HEK293 (cell line): ENCODE measurements around the gene AR.

ENCODE experiments used
- CTCF ChIA-PET: fragments of 350-600 bp; formaldehyde crosslinking; extraction: SDS; loops from one replicate; lab custom pipeline; 2021; ENCODE audit warnings: antibody characterized with exemption; lab: Yijun Ruan, JAX
- POLR2A ChIA-PET: fragments of 300-600 bp; formaldehyde crosslinking; extraction: SDS; loops from one replicate; lab custom pipeline; 2020; ENCODE audit warnings: antibody characterized with exemption, inconsistent platforms; lab: Yijun Ruan, JAX
- H3K27ac ChIP-seq: fragments of 200-500 bp; sonication (Bioruptor generic); 2 replicates; pipeline ENCODE4 v1.5.1; 2014; ENCODE audit warnings: low read depth, low read length, control low read depth, inconsistent platforms; ENCODE audit errors: extremely low read depth
- H3K36me3 ChIP-seq, 2 experiments: fragments of 200-500 bp in 1 of 2; sonication (Bioruptor generic) in 1 of 2; 1 replicate in 1 of 2; 2 replicates in 1 of 2; pipeline ENCODE4 v1.5.1; 2014 to 2017; ENCODE audit warnings: inconsistent platforms in 2 of 2, low read length in 2 of 2; ENCODE audit not compliant: control insufficient read depth in 2 of 2, insufficient read depth in 1 of 2
- H3K4me1 ChIP-seq: fragments of 200-500 bp; sonication (Bioruptor generic); 2 replicates; pipeline ENCODE4 v1.5.1; 2014; ENCODE audit warnings: mild to moderate bottlenecking, low read length, inconsistent platforms; ENCODE audit not compliant: control insufficient read depth, insufficient read depth
- H3K4me3 ChIP-seq: 2 replicates; pipeline ENCODE4 v1.5.1; 2011; ENCODE audit warnings: low read depth, mild to moderate bottlenecking, control low read depth, low read length, moderate library complexity
- H3K9me3 ChIP-seq: fragments of 200-500 bp; sonication (Bioruptor generic); 2 replicates; pipeline ENCODE4 v1.5.1; 2014; ENCODE audit warnings: low read depth, low read length, inconsistent platforms; ENCODE audit not compliant: control insufficient read depth, insufficient read depth
- GLIS2 ChIP-seq: fragments of 450-650 bp; formaldehyde crosslinking; IDR thresholded peaks from 2 replicates; pipeline ENCODE4 v1.5.1; 2016; ENCODE audit warnings: missing biosample characterization, missing genetic modification characterization
- HOXC10 ChIP-seq: sonication (generic); formaldehyde crosslinking; IDR thresholded peaks from 2 replicates; pipeline ENCODE4 v1.8.1; 2023; ENCODE audit warnings: mild to moderate bottlenecking, missing genetic modification reagents
- KLF10 ChIP-seq: fragments of 450-650 bp; IDR thresholded peaks from 2 replicates; pipeline ENCODE4 v1.5.1; 2018; ENCODE audit warnings: missing biosample characterization, mild to moderate bottlenecking, missing genetic modification characterization
- PBX3 ChIP-seq: sonication (generic); formaldehyde crosslinking; IDR thresholded peaks from 2 replicates; pipeline ENCODE4 v1.8.1; 2022; ENCODE audit warnings: mild to moderate bottlenecking, moderate library complexity, missing genetic modification reagents
- TCF7L2 ChIP-seq: IDR thresholded peaks from 2 replicates; pipeline ENCODE4 v1.6.1; 2011; ENCODE audit warnings: low read depth, mild to moderate bottlenecking, inconsistent platforms, low read length, moderate library complexity, borderline replicate concordance
- YY2 ChIP-seq: fragments of 450-650 bp; formaldehyde crosslinking; IDR thresholded peaks from 2 replicates; pipeline ENCODE4 v1.5.1; 2016; ENCODE audit warnings: missing biosample characterization, missing genetic modification characterization
- ZFP37 ChIP-seq: fragments of 450-650 bp; formaldehyde crosslinking; IDR thresholded peaks from 2 replicates; pipeline ENCODE4 v1.5.1; 2016; ENCODE audit warnings: missing biosample characterization, missing genetic modification characterization
- ZNF114 ChIP-seq: fragments of 450-650 bp; formaldehyde crosslinking; IDR thresholded peaks from 2 replicates; pipeline ENCODE4 v1.5.0; 2017; ENCODE audit warnings: missing biosample characterization, missing genetic modification characterization
- ZNF223 ChIP-seq: fragments of 450-650 bp; formaldehyde crosslinking; IDR thresholded peaks from 2 replicates; pipeline ENCODE4 v1.5.1; 2016; ENCODE audit warnings: missing biosample characterization, missing genetic modification characterization
- ZNF280D ChIP-seq: fragments of 450-650 bp; formaldehyde crosslinking; IDR thresholded peaks from 2 replicates; pipeline ENCODE4 v1.5.1; 2016; ENCODE audit warnings: missing biosample characterization, missing genetic modification characterization
- ZNF398 ChIP-seq: fragments of 450-650 bp; formaldehyde crosslinking; IDR thresholded peaks from 2 replicates; pipeline ENCODE4 v1.5.1; 2017; ENCODE audit warnings: missing biosample characterization, missing genetic modification characterization
- ZNF501 ChIP-seq: fragments of 450-650 bp; formaldehyde crosslinking; IDR thresholded peaks from 2 replicates; pipeline ENCODE4 v1.5.1; 2016; ENCODE audit warnings: missing biosample characterization, missing genetic modification characterization
- ZNF548 ChIP-seq: fragments of 450-650 bp; formaldehyde crosslinking; IDR thresholded peaks from 2 replicates; pipeline ENCODE4 v1.5.1; 2016; ENCODE audit warnings: missing biosample characterization, missing genetic modification characterization
- ZNF549 ChIP-seq: fragments of 450-650 bp; IDR thresholded peaks from 2 replicates; pipeline ENCODE4 v1.5.1; 2018; ENCODE audit warnings: missing biosample characterization, missing genetic modification characterization, mild to moderate bottlenecking, inconsistent platforms, moderate library complexity
- ZNF596 ChIP-seq: fragments of 450-650 bp; IDR thresholded peaks from 2 replicates; pipeline ENCODE4 v1.5.0; 2018; ENCODE audit warnings: missing biosample characterization, mild to moderate bottlenecking, missing genetic modification characterization, moderate library complexity
- ZNF610 ChIP-seq: fragments of 450-650 bp; formaldehyde crosslinking; IDR thresholded peaks from 2 replicates; pipeline ENCODE4 v1.5.1; 2016; ENCODE audit warnings: missing biosample characterization, missing genetic modification characterization, borderline replicate concordance
- ZNF776 ChIP-seq: fragments of 450-650 bp; formaldehyde crosslinking; IDR thresholded peaks from 2 replicates; pipeline ENCODE4 v1.5.0; 2017; ENCODE audit warnings: missing biosample characterization, missing genetic modification characterization, borderline replicate concordance
- ZNF830 ChIP-seq: fragments of 450-650 bp; IDR thresholded peaks from 2 replicates; pipeline ENCODE4 v1.5.0; 2018; ENCODE audit warnings: missing biosample characterization, missing genetic modification characterization, low read depth, mild to moderate bottlenecking, moderate library complexity
- ZSCAN16 ChIP-seq: fragments of 450-650 bp; formaldehyde crosslinking; IDR thresholded peaks from 2 replicates; pipeline ENCODE4 v1.5.1; 2016; ENCODE audit warnings: missing biosample characterization, missing genetic modification characterization
- TF ChIP-seq, protein P1 (sequence below): fragments of 450-650 bp; formaldehyde crosslinking; IDR thresholded peaks from 2 replicates; pipeline ENCODE4 v1.5.1; 2016; ENCODE audit warnings: missing biosample characterization, missing genetic modification characterization
- TF ChIP-seq, protein P2 (sequence below): fragments of 450-650 bp; formaldehyde crosslinking; IDR thresholded peaks from 2 replicates; pipeline ENCODE4 v1.5.1; 2017; ENCODE audit warnings: missing biosample characterization, missing genetic modification characterization
- TF ChIP-seq, protein P3 (sequence below): fragments of 450-650 bp; formaldehyde crosslinking; IDR thresholded peaks from 2 replicates; pipeline ENCODE4 v1.5.1; 2016; ENCODE audit warnings: missing biosample characterization, missing genetic modification characterization
- TF ChIP-seq, protein P4 (sequence below): fragments of 450-650 bp; formaldehyde crosslinking; IDR thresholded peaks from 2 replicates; pipeline ENCODE4 v1.5.1; 2016; ENCODE audit warnings: missing biosample characterization, missing genetic modification characterization

AR gene

GRCh38 chrX:67654301-67654700, 110.5 kb downstream of the AR start (continued):
- TF ChIP-seq, protein P1, sequence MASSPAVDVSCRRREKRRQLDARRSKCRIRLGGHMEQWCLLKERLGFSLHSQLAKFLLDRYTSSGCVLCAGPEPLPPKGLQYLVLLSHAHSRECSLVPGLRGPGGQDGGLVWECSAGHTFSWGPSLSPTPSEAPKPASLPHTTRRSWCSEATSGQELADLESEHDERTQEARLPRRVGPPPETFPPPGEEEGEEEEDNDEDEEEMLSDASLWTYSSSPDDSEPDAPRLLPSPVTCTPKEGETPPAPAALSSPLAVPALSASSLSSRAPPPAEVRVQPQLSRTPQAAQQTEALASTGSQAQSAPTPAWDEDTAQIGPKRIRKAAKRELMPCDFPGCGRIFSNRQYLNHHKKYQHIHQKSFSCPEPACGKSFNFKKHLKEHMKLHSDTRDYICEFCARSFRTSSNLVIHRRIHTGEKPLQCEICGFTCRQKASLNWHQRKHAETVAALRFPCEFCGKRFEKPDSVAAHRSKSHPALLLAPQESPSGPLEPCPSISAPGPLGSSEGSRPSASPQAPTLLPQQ (tag by site-specific recombination) = no peak
- no peak for TF ChIP-seq YY2 (tag by site-specific recombination)
- no peak for TF ChIP-seq ZNF596 (tag by site-specific recombination)
- TF ChIP-seq ZNF610 (tag by site-specific recombination) = no peak
- TF ChIP-seq ZNF830 = no peak
- no peak for TF ChIP-seq PBX3 (CRISPR knock-in tag)

DNA sequence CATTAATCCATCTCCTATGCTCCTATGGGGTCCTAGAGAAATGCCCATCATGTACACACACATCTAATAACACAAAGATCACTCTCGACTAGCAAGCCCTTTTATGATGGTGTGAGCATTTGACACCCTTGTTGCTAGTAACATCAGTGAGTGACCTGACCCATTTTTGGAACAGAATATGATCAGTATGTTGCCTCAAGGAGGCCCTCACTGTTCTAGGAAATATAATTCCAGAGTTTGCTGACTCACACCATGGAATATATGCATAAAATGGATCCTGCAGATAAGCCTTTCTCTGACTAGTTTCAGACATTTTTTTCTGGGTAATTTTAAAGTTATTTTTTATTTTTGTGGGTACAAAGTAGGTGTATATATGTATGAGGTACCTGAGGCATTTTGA, 121.8 kb downstream of the AR start:
- no peak for TF ChIP-seq ZNF548 (tag by site-specific recombination)
- TF ChIP-seq ZFP37 (tag by site-specific recombination) = no peak
- TF ChIP-seq ZNF501 (tag by site-specific recombination) = no peak
- TF ChIP-seq TCF7L2 = no peak
- no peak for TF ChIP-seq HOXC10
- no peak for TF ChIP-seq ZSCAN16
- no peak for TF ChIP-seq KLF10 (tag by site-specific recombination)
- TF ChIP-seq ZNF223 (tag by site-specific recombination) = no peak
- TF ChIP-seq, protein P2, sequence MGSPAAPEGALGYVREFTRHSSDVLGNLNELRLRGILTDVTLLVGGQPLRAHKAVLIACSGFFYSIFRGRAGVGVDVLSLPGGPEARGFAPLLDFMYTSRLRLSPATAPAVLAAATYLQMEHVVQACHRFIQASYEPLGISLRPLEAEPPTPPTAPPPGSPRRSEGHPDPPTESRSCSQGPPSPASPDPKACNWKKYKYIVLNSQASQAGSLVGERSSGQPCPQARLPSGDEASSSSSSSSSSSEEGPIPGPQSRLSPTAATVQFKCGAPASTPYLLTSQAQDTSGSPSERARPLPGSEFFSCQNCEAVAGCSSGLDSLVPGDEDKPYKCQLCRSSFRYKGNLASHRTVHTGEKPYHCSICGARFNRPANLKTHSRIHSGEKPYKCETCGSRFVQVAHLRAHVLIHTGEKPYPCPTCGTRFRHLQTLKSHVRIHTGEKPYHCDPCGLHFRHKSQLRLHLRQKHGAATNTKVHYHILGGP = no peak
- TF ChIP-seq, protein P3, sequence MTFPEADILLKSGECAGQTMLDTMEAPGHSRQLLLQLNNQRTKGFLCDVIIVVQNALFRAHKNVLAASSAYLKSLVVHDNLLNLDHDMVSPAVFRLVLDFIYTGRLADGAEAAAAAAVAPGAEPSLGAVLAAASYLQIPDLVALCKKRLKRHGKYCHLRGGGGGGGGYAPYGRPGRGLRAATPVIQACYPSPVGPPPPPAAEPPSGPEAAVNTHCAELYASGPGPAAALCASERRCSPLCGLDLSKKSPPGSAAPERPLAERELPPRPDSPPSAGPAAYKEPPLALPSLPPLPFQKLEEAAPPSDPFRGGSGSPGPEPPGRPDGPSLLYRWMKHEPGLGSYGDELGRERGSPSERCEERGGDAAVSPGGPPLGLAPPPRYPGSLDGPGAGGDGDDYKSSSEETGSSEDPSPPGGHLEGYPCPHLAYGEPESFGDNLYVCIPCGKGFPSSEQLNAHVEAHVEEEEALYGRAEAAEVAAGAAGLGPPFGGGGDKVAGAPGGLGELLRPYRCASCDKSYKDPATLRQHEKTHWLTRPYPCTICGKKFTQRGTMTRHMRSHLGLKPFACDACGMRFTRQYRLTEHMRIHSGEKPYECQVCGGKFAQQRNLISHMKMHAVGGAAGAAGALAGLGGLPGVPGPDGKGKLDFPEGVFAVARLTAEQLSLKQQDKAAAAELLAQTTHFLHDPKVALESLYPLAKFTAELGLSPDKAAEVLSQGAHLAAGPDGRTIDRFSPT (tag by site-specific recombination) = no peak
- no peak for TF ChIP-seq GLIS2 (tag by site-specific recombination)
- no peak for TF ChIP-seq ZNF398 (tag by site-specific recombination)
- no peak for TF ChIP-seq ZNF114 (tag by site-specific recombination)
- TF ChIP-seq ZNF549 = no peak
- TF ChIP-seq, protein P4, sequence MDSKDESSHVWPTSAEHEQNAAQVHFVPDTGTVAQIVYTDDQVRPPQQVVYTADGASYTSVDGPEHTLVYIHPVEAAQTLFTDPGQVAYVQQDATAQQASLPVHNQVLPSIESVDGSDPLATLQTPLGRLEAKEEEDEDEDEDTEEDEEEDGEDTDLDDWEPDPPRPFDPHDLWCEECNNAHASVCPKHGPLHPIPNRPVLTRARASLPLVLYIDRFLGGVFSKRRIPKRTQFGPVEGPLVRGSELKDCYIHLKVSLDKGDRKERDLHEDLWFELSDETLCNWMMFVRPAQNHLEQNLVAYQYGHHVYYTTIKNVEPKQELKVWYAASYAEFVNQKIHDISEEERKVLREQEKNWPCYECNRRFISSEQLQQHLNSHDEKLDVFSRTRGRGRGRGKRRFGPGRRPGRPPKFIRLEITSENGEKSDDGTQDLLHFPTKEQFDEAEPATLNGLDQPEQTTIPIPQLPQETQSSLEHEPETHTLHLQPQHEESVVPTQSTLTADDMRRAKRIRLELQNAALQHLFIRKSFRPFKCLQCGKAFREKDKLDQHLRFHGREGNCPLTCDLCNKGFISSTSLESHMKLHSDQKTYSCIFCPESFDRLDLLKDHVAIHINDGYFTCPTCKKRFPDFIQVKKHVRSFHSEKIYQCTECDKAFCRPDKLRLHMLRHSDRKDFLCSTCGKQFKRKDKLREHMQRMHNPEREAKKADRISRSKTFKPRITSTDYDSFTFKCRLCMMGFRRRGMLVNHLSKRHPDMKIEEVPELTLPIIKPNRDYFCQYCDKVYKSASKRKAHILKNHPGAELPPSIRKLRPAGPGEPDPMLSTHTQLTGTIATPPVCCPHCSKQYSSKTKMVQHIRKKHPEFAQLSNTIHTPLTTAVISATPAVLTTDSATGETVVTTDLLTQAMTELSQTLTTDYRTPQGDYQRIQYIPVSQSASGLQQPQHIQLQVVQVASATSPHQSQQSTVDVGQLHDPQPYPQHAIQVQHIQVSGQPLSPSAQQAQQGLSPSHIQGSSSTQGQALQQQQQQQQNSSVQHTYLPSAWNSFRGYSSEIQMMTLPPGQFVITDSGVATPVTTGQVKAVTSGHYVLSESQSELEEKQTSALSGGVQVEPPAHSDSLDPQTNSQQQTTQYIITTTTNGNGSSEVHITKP (tag by site-specific recombination) = no peak
- no peak for TF ChIP-seq ZNF280D (tag by site-specific recombination)
- TF ChIP-seq ZNF776 (tag by site-specific recombination) = no peak
- H3K27ac ChIP-seq = no peak overlapping the region
- H3K4me3 ChIP-seq = no peak overlapping the region
- no peaks in the 10 kb centered on the region for H3K4me1 ChIP-seq
- no peaks in the 10 kb centered on the region for H3K9me3 ChIP-seq
- H3K36me3 ChIP-seq = no peaks in the 10 kb centered on the region
- ChIA-PET POLR2A (no interaction called here), CTCF (no interaction called here)
